AG10803 (cell line): ENCODE data around the gene IKZF1.
A peak's percentile ranks its signal among the peaks of the same experiment; 100 is the strongest.

Experiments
- DNase-seq: peaks from one replicate; pipeline ENCODE4 v3.0.0; 2010; ENCODE audit warnings: low read depth
- H3K4me3 ChIP-seq: 2 replicates; pipeline ENCODE4 v1.5.1; 2011; ENCODE audit warnings: mild to moderate bottlenecking, low read length, control low read depth
- CTCF ChIP-seq: conservative IDR thresholded peaks from 2 replicates; pipeline ENCODE4 v1.5.1; 2011; ENCODE audit warnings: mild to moderate bottlenecking, low read length, control low read depth, inconsistent platforms

Gene IKZF1

GRCh38 chr7:50413561-50413960, 109.0 kb downstream of the IKZF1 start:
- H3K4me3 ChIP-seq: no peak overlapping the region
- no peak for TF ChIP-seq CTCF

GRCh38 chr7:50415844-50416364, 111.4 kb downstream of the IKZF1 start:
- no peak for DNase-seq
- H3K4me3 ChIP-seq: no peak overlapping the region
- no peak for TF ChIP-seq CTCF

More at GRCh38 chr7:50413561-50413960, 109.0 kb downstream of the IKZF1 start:
- DNase-seq: no peak

GRCh38 chr7:50416527-50417182, 112.1 kb downstream of the IKZF1 start:
- no peak; the same call in 1 of the 2 replicates for TF ChIP-seq CTCF
- H3K4me3 ChIP-seq: no peak overlapping the region
- DNase-seq: no peak

GRCh38 chr7:50418086-50418515, 113.6 kb downstream of the IKZF1 start:
- no peak overlapping the region for H3K4me3 ChIP-seq
- TF ChIP-seq CTCF: peak; percentile 91
- DNase-seq: peak; percentile 70

- DNase-seq: no peak
- H3K4me3 ChIP-seq: no peak overlapping the region
- no peak for TF ChIP-seq CTCF
Measured at GRCh38 chr7:50418526-50419290, 114.2 kb downstream of the IKZF1 start.

GRCh38 chr7:50421043-50421442, 116.5 kb downstream of the IKZF1 start:
- DNase-seq: no peak
- TF ChIP-seq CTCF: no peak
- no peak overlapping the region for H3K4me3 ChIP-seq

- DNase-seq: no peak
- no peak overlapping the region for H3K4me3 ChIP-seq
- TF ChIP-seq CTCF: no peak
Measured at GRCh38 chr7:50422858-50423257, 118.3 kb downstream of the IKZF1 start.
